ENCODE results near the gene POP4.

- TF ChIP-seq, protein P1, sequence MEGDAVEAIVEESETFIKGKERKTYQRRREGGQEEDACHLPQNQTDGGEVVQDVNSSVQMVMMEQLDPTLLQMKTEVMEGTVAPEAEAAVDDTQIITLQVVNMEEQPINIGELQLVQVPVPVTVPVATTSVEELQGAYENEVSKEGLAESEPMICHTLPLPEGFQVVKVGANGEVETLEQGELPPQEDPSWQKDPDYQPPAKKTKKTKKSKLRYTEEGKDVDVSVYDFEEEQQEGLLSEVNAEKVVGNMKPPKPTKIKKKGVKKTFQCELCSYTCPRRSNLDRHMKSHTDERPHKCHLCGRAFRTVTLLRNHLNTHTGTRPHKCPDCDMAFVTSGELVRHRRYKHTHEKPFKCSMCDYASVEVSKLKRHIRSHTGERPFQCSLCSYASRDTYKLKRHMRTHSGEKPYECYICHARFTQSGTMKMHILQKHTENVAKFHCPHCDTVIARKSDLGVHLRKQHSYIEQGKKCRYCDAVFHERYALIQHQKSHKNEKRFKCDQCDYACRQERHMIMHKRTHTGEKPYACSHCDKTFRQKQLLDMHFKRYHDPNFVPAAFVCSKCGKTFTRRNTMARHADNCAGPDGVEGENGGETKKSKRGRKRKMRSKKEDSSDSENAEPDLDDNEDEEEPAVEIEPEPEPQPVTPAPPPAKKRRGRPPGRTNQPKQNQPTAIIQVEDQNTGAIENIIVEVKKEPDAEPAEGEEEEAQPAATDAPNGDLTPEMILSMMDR (IDR thresholded peaks at IDR 0.05; ENCODE audit: insufficient read depth, low read depth, low read length) = no peak
- no peak for TF ChIP-seq EZH2 (IDR thresholded peaks at IDR 0.05; ENCODE audit: insufficient read depth, low read length)
Measured at GRCh38 chr19:29569038-29569911, 36.8 kb upstream of the POP4 start.
